Measurements from ENCODE around the gene CD109.

The CD109 gene

GRCh38 chr6:73752943-73753342 is 56.9 kb downstream of the CD109 start:
- no peaks in the 10 kb centered on the region for H3K4me1 ChIP-seq (ENCODE audit: control insufficient read depth, insufficient read depth, low read length)
- no peak overlapping the region for H3K4me3 ChIP-seq (ENCODE audit: low read depth, low read length)
- no peaks in the 10 kb centered on the region for H3K9me3 ChIP-seq (ENCODE audit: control insufficient read depth, insufficient read depth, low read depth, low read length)
- H3K27me3 ChIP-seq (ENCODE audit: control insufficient read depth, insufficient read depth, low read length): no peaks in the 10 kb centered on the region
- H3K27ac ChIP-seq (ENCODE audit: low read depth, low read length): no peak overlapping the region
- no peak overlapping the region for H3K9ac ChIP-seq (ENCODE audit: low read length)
- H3K36me3 ChIP-seq (ENCODE audit: control insufficient read depth, insufficient read depth, low read length): no peaks in the 10 kb centered on the region

GRCh38 chr6:73766040-73766439 is 70.0 kb downstream of the CD109 start:
- no peaks in the 10 kb centered on the region for H3K27me3 ChIP-seq (ENCODE audit: control insufficient read depth, insufficient read depth, low read length)
- H3K9ac ChIP-seq (ENCODE audit: low read length): no peak overlapping the region
- H3K27ac ChIP-seq (ENCODE audit: low read depth, low read length): no peak overlapping the region
- no peak overlapping the region for H3K4me3 ChIP-seq (ENCODE audit: low read depth, low read length)
- H3K36me3 ChIP-seq (ENCODE audit: control insufficient read depth, insufficient read depth, low read length): no peaks in the 10 kb centered on the region; the same call in 1 of the 2 replicates
- no peaks in the 10 kb centered on the region for H3K9me3 ChIP-seq (ENCODE audit: control insufficient read depth, insufficient read depth, low read depth, low read length)
- no peaks in the 10 kb centered on the region for H3K4me1 ChIP-seq (ENCODE audit: control insufficient read depth, insufficient read depth, low read length)

- no peaks in the 10 kb centered on the region for H3K4me1 ChIP-seq (ENCODE audit: control insufficient read depth, insufficient read depth, low read length)
- no peak overlapping the region for H3K4me3 ChIP-seq (ENCODE audit: low read depth, low read length)
- H3K27ac ChIP-seq (ENCODE audit: low read depth, low read length): no peak overlapping the region
- no peak overlapping the region for H3K9ac ChIP-seq (ENCODE audit: low read length)
- H3K9me3 ChIP-seq (ENCODE audit: control insufficient read depth, insufficient read depth, low read depth, low read length): no peaks in the 10 kb centered on the region
- no peaks in the 10 kb centered on the region; the same call in 1 of the 2 replicates for H3K36me3 ChIP-seq (ENCODE audit: control insufficient read depth, insufficient read depth, low read length)
- no peaks in the 10 kb centered on the region for H3K27me3 ChIP-seq (ENCODE audit: control insufficient read depth, insufficient read depth, low read length)
These were observed 72.6 kb downstream of the CD109 start for GRCh38 chr6:73768558-73768957.

GRCh38 chr6:73769976-73770375 is 74.0 kb downstream of the CD109 start:
- Histone ChIP-seq H3K4me3 (ENCODE audit: low read depth, low read length) (no peak overlapping the region), H3K9me3 (ENCODE audit: control insufficient read depth, insufficient read depth, low read depth, low read length) (no peaks in the 10 kb centered on the region), H3K27me3 (ENCODE audit: control insufficient read depth, insufficient read depth, low read length) (no peaks in the 10 kb centered on the region), H3K4me1 (ENCODE audit: control insufficient read depth, insufficient read depth, low read length) (peaks cover 6% of the 10 kb centered on the region; the same call in 1 of the 2 replicates), H3K36me3 (ENCODE audit: control insufficient read depth, insufficient read depth, low read length) (no peaks in the 10 kb centered on the region; the same call in 1 of the 2 replicates), H3K27ac (ENCODE audit: low read depth, low read length) (no peak overlapping the region), H3K9ac (ENCODE audit: low read length) (no peak overlapping the region)

GRCh38 chr6:73774311-73774774 is 78.3 kb downstream of the CD109 start:
- no peaks in the 10 kb centered on the region for H3K9me3 ChIP-seq (ENCODE audit: control insufficient read depth, insufficient read depth, low read depth, low read length)
- H3K36me3 ChIP-seq (ENCODE audit: control insufficient read depth, insufficient read depth, low read length): no peaks in the 10 kb centered on the region
- H3K27me3 ChIP-seq (ENCODE audit: control insufficient read depth, insufficient read depth, low read length): no peaks in the 10 kb centered on the region
- H3K9ac ChIP-seq (ENCODE audit: low read length): no peak overlapping the region
- H3K4me3 ChIP-seq (ENCODE audit: low read depth, low read length): no peak overlapping the region
- H3K4me1 ChIP-seq (ENCODE audit: control insufficient read depth, insufficient read depth, low read length): peaks cover 6% of the 10 kb centered on the region; the same call in 1 of the 2 replicates
- H3K27ac ChIP-seq (ENCODE audit: low read depth, low read length): no peak overlapping the region

GRCh38 chr6:73779943-73780342 is 83.9 kb downstream of the CD109 start:
- H3K27me3 ChIP-seq (ENCODE audit: control insufficient read depth, insufficient read depth, low read length): no peaks in the 10 kb centered on the region
- H3K27ac ChIP-seq (ENCODE audit: low read depth, low read length): no peak overlapping the region
- H3K4me1 ChIP-seq (ENCODE audit: control insufficient read depth, insufficient read depth, low read length): no peaks in the 10 kb centered on the region
- no peaks in the 10 kb centered on the region for H3K36me3 ChIP-seq (ENCODE audit: control insufficient read depth, insufficient read depth, low read length)
- no peaks in the 10 kb centered on the region for H3K9me3 ChIP-seq (ENCODE audit: control insufficient read depth, insufficient read depth, low read depth, low read length)
- no peak overlapping the region for H3K4me3 ChIP-seq (ENCODE audit: low read depth, low read length)
- no peak overlapping the region for H3K9ac ChIP-seq (ENCODE audit: low read length)

GRCh38 chr6:73782911-73783310 is 86.9 kb downstream of the CD109 start:
- no peaks in the 10 kb centered on the region for H3K27me3 ChIP-seq (ENCODE audit: control insufficient read depth, insufficient read depth, low read length)
- no peak overlapping the region for H3K4me3 ChIP-seq (ENCODE audit: low read depth, low read length)
- no peak overlapping the region for H3K9ac ChIP-seq (ENCODE audit: low read length)
- 0 out of 2 replicates have a peak, but pooled peaks cover 4% of the 10 kb centered on the region for H3K4me1 ChIP-seq (ENCODE audit: control insufficient read depth, insufficient read depth, low read length)
- no peaks in the 10 kb centered on the region for H3K36me3 ChIP-seq (ENCODE audit: control insufficient read depth, insufficient read depth, low read length)
- no peaks in the 10 kb centered on the region for H3K9me3 ChIP-seq (ENCODE audit: control insufficient read depth, insufficient read depth, low read depth, low read length)
- H3K27ac ChIP-seq (ENCODE audit: low read depth, low read length): no peak overlapping the region

GRCh38 chr6:73784726-73785505 is 88.9 kb downstream of the CD109 start:
- H3K9me3 ChIP-seq (ENCODE audit: control insufficient read depth, insufficient read depth, low read depth, low read length): no peaks in the 10 kb centered on the region
- no peak overlapping the region for H3K9ac ChIP-seq (ENCODE audit: low read length)
- H3K4me1 ChIP-seq (ENCODE audit: control insufficient read depth, insufficient read depth, low read length): 0 out of 2 replicates have a peak, but pooled peaks cover 4% of the 10 kb centered on the region
- no peaks in the 10 kb centered on the region for H3K27me3 ChIP-seq (ENCODE audit: control insufficient read depth, insufficient read depth, low read length)
- no peaks in the 10 kb centered on the region for H3K36me3 ChIP-seq (ENCODE audit: control insufficient read depth, insufficient read depth, low read length)
- no peak overlapping the region for H3K4me3 ChIP-seq (ENCODE audit: low read depth, low read length)
- H3K27ac ChIP-seq (ENCODE audit: low read depth, low read length): no peak overlapping the region

- no peaks in the 10 kb centered on the region for H3K36me3 ChIP-seq (ENCODE audit: control insufficient read depth, insufficient read depth, low read length)
- peaks cover 10% of the 10 kb centered on the region for H3K4me1 ChIP-seq (ENCODE audit: control insufficient read depth, insufficient read depth, low read length)
- no peaks in the 10 kb centered on the region for H3K9me3 ChIP-seq (ENCODE audit: control insufficient read depth, insufficient read depth, low read depth, low read length)
- no peak overlapping the region for H3K4me3 ChIP-seq (ENCODE audit: low read depth, low read length)
- H3K27me3 ChIP-seq (ENCODE audit: control insufficient read depth, insufficient read depth, low read length): no peaks in the 10 kb centered on the region
- H3K27ac ChIP-seq (ENCODE audit: low read depth, low read length): no peak overlapping the region
- H3K9ac ChIP-seq (ENCODE audit: low read length): no peak overlapping the region
These were observed 94.6 kb downstream of the CD109 start for GRCh38 chr6:73790574-73790973.

GRCh38 chr6:73791336-73791735 is 95.3 kb downstream of the CD109 start:
- Histone ChIP-seq H3K4me1 (ENCODE audit: control insufficient read depth, insufficient read depth, low read length) (peaks cover 10% of the 10 kb centered on the region), H3K36me3 (ENCODE audit: control insufficient read depth, insufficient read depth, low read length) (no peaks in the 10 kb centered on the region), H3K9ac (ENCODE audit: low read length) (no peak overlapping the region)

GRCh38 chr6:73792738-73793137 is 96.7 kb downstream of the CD109 start:
- Histone ChIP-seq H3K27me3 (ENCODE audit: control insufficient read depth, insufficient read depth, low read length) (no peaks in the 10 kb centered on the region), H3K4me1 (ENCODE audit: control insufficient read depth, insufficient read depth, low read length) (peaks cover 8% of the 10 kb centered on the region)

More at GRCh38 chr6:73791336-73791735, 95.3 kb downstream of the CD109 start:
- no peak overlapping the region for H3K4me3 ChIP-seq (ENCODE audit: low read depth, low read length)
- H3K9me3 ChIP-seq (ENCODE audit: control insufficient read depth, insufficient read depth, low read depth, low read length): no peaks in the 10 kb centered on the region
- no peak overlapping the region for H3K27ac ChIP-seq (ENCODE audit: low read depth, low read length)
- no peaks in the 10 kb centered on the region for H3K27me3 ChIP-seq (ENCODE audit: control insufficient read depth, insufficient read depth, low read length)

More at GRCh38 chr6:73792738-73793137, 96.7 kb downstream of the CD109 start:
- Histone ChIP-seq H3K36me3 (ENCODE audit: control insufficient read depth, insufficient read depth, low read length) (no peaks in the 10 kb centered on the region), H3K9me3 (ENCODE audit: control insufficient read depth, insufficient read depth, low read depth, low read length) (no peaks in the 10 kb centered on the region), H3K27ac (ENCODE audit: low read depth, low read length) (no peak overlapping the region), H3K4me3 (ENCODE audit: low read depth, low read length) (no peak overlapping the region), H3K9ac (ENCODE audit: low read length) (no peak overlapping the region)
